Thyroid gland (tissue), 4 donors: Measurements from ENCODE around the gene AMZ1. TPM values are rescaled to one million over a fixed set of nuclear protein-coding genes. Genes with fewer than 3 reads are reported as not detected.

Source experiments
- DNase-seq, 2 donors: peaks; one replicate each; pipeline ENCODE4 v3.0.0-alpha.2; 2019
- H3K27ac ChIP-seq, 3 donors: fragments of 200-600 bp; sonication (generic); 1 replicate in 2 of 3; 2 replicates in 1 of 3; pipeline ENCODE4 v1.5.1; 2016 to 2019; ENCODE audit warnings: mild to moderate bottlenecking in 1 of 3, moderate library complexity in 1 of 3
- H3K27me3 ChIP-seq: fragments of 200-600 bp; sonication (generic); one replicate; pipeline ENCODE4 v1.5.1; 2019
- H3K36me3 ChIP-seq, 2 donors: fragments of 200-600 bp; sonication (generic); one replicate each; pipeline ENCODE4 v1.5.1; 2016 to 2019
- H3K4me1 ChIP-seq, 2 donors: fragments of 200-600 bp; sonication (generic); one replicate each; pipeline ENCODE4 v1.5.1; 2017 to 2019
- H3K4me3 ChIP-seq, 3 donors: fragments of 200-600 bp; sonication (generic); replicated peaks in 1 of 3; 1 replicate in 2 of 3; 2 replicates in 1 of 3; pipeline ENCODE4 v1.5.1; 2016; ENCODE audit warnings: mild to moderate bottlenecking in 1 of 3
- H3K9me3 ChIP-seq: fragments of 200-600 bp; sonication (generic); one replicate; pipeline ENCODE4 v1.5.1; 2017
- POLR2A ChIP-seq, 2 donors: fragments of 450-650 bp; IDR thresholded peaks; one replicate each; pipeline ENCODE4 v1.6.1; 2017; ENCODE audit warnings: antibody characterized with exemption in 2 of 2, mild to moderate bottlenecking in 2 of 2, moderate library complexity in 1 of 2
- WGBS, 2 donors: methylation state at CpG; one replicate each; pipeline ENCODE4 v1.1.5; 2017; 5-methylcytosine and 5-hydroxymethylcytosine counted together
- intact Hi-C: fragments of 100-400 bp; cut with DNase I; formaldehyde crosslinking; loops from one replicate; pipeline ENCODE4 v1.15.1; 2023
- total RNA-seq, 4 donors: library from RNA; depleted of rRNA; stranded (reverse); fragments of >200 nt; gene quantifications; one replicate each; pipeline ENCODE4 v1.2.3, GENCODE V29; 2016
- TF ChIP-seq, protein P1 (sequence below), 6 experiments: fragments of 200-600 bp in 3 of 6; fragments of 450-650 bp in 3 of 6; sonication (generic) in 3 of 6; IDR thresholded peaks; one replicate each; pipeline ENCODE4 v1.5.1; 2016 to 2019; ENCODE audit warnings: antibody characterized with exemption in 6 of 6, mild to moderate bottlenecking in 2 of 6, inconsistent platforms in 1 of 6, moderate library complexity in 1 of 6

The AMZ1 gene
- total RNA-seq, 4 donors from 2014 or later, result 0.29 to 1.2 TPM; not detected in 2

DNA sequence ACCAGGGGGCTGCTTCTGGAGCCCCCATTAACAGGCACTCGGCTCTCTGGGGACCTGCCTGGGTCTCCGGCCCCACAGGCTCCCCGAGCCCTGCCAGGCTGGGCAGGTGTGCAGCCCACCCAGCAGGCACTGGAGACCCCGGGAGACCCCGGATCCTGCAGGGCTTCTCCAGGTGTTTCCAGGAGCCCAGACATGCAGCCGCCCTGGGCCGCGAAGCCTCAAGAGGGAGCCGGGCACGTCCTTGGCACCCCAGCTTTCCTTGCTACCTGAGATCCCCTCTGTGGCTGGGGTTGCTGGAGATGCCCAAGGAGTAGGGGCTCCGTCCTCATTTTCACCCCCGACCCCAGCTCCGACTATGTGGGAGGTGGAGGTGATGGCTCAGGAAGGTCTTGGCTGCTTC, 7.7 kb upstream of the AMZ1 start:
- Histone ChIP-seq H3K9me3 (no peaks in the 10 kb centered on the region), H3K36me3 (no peaks in the 10 kb centered on the region), H3K27me3 (no peaks in the 10 kb centered on the region), H3K4me3 (no peak overlapping the region), H3K4me1 (peaks cover 0 to 3% of the 10 kb centered on the region in 2 donors), H3K27ac (no peak overlapping the region)
- intact Hi-C loops, result loop anchor here (5.0 to 10.0 kb wide), 2 partner anchors 115 to 228 kb away; no protein-coding TSS in a partner anchor
- TF ChIP-seq POLR2A (IDR thresholded peaks at IDR 0.05), result no peak
- TF ChIP-seq, protein P1, sequence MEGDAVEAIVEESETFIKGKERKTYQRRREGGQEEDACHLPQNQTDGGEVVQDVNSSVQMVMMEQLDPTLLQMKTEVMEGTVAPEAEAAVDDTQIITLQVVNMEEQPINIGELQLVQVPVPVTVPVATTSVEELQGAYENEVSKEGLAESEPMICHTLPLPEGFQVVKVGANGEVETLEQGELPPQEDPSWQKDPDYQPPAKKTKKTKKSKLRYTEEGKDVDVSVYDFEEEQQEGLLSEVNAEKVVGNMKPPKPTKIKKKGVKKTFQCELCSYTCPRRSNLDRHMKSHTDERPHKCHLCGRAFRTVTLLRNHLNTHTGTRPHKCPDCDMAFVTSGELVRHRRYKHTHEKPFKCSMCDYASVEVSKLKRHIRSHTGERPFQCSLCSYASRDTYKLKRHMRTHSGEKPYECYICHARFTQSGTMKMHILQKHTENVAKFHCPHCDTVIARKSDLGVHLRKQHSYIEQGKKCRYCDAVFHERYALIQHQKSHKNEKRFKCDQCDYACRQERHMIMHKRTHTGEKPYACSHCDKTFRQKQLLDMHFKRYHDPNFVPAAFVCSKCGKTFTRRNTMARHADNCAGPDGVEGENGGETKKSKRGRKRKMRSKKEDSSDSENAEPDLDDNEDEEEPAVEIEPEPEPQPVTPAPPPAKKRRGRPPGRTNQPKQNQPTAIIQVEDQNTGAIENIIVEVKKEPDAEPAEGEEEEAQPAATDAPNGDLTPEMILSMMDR (IDR thresholded peaks at IDR 0.05), result no peak
- WGBS, 2 donors, result 70 to 90% methylated on average over 5 to 13 of the region's 13 CpGs
- DNase-seq, result no peak

DNA sequence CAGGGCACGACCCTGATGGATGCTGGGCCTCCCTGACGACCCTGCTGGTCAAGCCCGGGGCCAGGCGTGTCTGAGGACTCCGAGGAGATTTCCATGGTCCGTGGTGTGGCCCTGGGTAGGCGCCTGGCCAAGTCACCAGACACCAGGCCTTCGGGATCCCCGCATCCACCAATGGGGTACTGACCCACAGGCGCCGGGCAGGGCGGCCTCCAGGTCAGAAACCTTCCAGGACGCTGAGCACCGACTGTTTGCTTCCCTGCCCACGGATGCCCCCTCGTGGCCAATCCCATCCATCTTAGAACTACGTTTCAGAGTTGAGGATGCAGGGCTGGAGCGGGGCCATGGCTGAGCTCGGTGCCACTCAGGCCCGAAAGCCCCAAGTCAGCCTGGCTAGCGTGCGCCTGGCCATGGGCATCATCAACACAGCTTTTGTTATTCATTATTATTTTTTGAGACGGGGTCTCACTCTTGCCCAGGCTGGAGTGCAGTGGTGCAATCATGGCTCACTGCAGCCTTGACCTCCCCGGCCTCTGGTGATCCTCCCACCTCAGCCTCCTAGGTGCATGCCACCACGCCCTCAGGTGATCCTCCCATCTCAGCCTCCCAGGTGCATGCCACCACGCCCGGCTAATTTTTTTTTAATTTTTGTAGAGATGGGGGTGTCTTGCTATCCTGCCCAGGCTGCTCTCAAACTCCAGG, 7.1 kb upstream of the AMZ1 start:
- H3K27me3 ChIP-seq, result no peaks in the 10 kb centered on the region

DNA sequence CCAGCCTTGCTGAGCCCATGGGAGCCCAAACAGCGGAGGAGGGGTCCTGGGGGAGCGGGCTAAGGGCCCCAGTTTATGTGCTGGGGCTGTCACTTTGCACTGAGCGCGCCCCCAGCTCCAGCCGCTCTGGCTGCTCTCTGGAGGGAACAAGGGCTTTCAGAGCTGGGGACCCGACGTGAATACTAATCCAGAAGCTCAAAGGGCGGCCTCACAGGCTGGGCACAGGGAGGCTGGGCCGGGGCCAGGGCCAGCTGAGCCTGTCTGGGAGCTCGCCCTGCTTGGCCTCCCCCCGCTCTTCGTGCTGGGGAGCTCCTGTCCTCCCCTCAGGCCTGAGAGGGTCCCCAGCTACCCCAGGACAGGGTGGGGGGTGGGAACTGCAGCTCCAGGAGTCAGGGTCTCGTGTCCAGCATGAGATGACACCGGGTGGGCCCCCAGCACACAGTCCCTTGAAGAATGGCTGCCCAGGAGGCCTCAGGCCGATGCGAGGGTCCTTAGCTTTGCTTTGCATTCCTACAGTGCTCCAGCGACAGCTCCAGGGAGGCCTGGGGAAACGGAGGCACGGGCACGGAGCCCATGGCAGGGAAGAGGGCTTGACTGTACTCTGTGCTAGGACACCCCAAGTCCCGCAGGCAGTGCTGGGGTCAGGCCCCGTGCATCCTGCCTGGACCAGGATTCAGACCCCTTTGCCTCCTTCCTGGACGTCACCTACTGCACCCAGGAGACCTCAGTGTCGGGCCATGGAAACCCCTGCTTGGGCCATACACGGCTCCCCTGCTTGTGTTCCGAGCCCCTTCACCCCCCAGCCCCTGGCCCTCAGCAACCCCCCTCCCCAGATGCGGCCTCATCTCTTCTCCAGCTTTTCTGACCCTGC, 5.8 kb upstream of the AMZ1 start:
- intact Hi-C loops, result loop anchor here (5.0 to 10.0 kb wide), 2 partner anchors 117 to 230 kb away; no protein-coding TSS in a partner anchor
- TF ChIP-seq, protein P1 (IDR thresholded peaks at IDR 0.05), result no peak
- TF ChIP-seq POLR2A (IDR thresholded peaks at IDR 0.05), result no peak

More for the DNA sequence above, 7.1 kb upstream of the AMZ1 start:
- intact Hi-C loops, result loop anchor here (5.0 to 10.0 kb wide), 2 partner anchors 116 to 229 kb away; no protein-coding TSS in a partner anchor
- Histone ChIP-seq H3K4me1 (peaks cover 0 to 3% of the 10 kb centered on the region in 2 donors), H3K9me3 (no peaks in the 10 kb centered on the region), H3K36me3 (no peaks in the 10 kb centered on the region), H3K4me3 (no peak overlapping the region), H3K27ac (no peak overlapping the region)
- TF ChIP-seq POLR2A (IDR thresholded peaks at IDR 0.05), result no peak
- TF ChIP-seq, protein P1 (IDR thresholded peaks at IDR 0.05), result peak; percentile 46 to 77 (median 71)
- DNase-seq, result peak; percentile 85 to 91
- WGBS, 2 donors, result 31 to 33% methylated on average over 16 to 23 of the region's 27 CpGs

DNA sequence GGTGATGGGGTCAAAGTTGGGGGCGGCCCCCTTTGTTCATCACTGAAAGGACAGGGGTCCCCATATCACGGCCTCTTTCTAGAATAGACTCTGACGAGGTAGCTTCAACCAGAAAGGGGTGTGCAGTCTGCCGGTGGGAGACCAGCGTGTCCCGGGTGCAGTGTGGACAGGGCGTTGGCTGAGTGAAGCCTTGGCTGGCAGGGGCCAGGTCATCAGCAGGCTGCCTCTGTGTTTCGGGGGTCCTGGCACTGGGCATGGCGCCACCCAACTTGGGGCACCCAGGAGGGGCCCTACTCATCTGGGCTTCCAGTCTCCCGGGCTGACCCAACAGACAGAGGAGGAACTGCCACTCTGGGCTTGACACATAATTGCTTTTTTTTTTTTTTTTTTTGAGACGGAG, 3.5 kb upstream of the AMZ1 start:
- H3K27me3 ChIP-seq, result peaks cover 9% of the 10 kb centered on the region
- WGBS, 2 donors, result 91 to 95% methylated on average over 10 to 11 of the region's 11 CpGs

More for the DNA sequence above, 5.8 kb upstream of the AMZ1 start:
- Histone ChIP-seq H3K27me3 (peaks cover 1% of the 10 kb centered on the region), H3K9me3 (no peaks in the 10 kb centered on the region), H3K27ac (no peak overlapping the region), H3K4me1 (peaks cover 0 to 3% of the 10 kb centered on the region in 2 donors), H3K4me3 (no peak overlapping the region), H3K36me3 (no peaks in the 10 kb centered on the region)
- WGBS, 2 donors, result 89 to 92% methylated on average over 14 to 17 of the region's 27 CpGs
- no peak for DNase-seq

More for the DNA sequence above, 3.5 kb upstream of the AMZ1 start:
- TF ChIP-seq POLR2A (IDR thresholded peaks at IDR 0.05), result no peak
- TF ChIP-seq, protein P1 (IDR thresholded peaks at IDR 0.05), result no peak
- Histone ChIP-seq H3K27ac (no peak overlapping the region), H3K36me3 (no peaks in the 10 kb centered on the region), H3K9me3 (no peaks in the 10 kb centered on the region), H3K4me3 (no peak overlapping the region), H3K4me1 (peaks cover 0 to 13% of the 10 kb centered on the region in 2 donors)
- intact Hi-C loops, result loop anchor here (5.0 to 10.0 kb wide), 2 partner anchors 120 to 232 kb away; no protein-coding TSS in a partner anchor
- DNase-seq, result no peak
